Pericardium fibroblast (primary cell): Measurements from ENCODE around the gene SNAPC2. TPM values are rescaled to one million over a fixed set of nuclear protein-coding genes. Genes with fewer than 3 reads are reported as not detected.

Source experiments
- total RNA-seq: library from RNA; depleted of rRNA; stranded (reverse); fragments of >200 nt; gene quantifications from 2 replicates; pipeline ENCODE4 v1.2.3, GENCODE V29; 2015

Gene SNAPC2
- total RNA-seq, result 32.7 and 46.4 TPM in 2 replicates

GRCh38 chr19:7919610-7920518, at the start of gene SNAPC2:
TSS of gene SNAPC2 (plus strand) at chr19:7920338. CDS start at chr19:7920367, 29 bp downstream.

GRCh38 chr19:7874076-7874896, 45.9 kb upstream of the SNAPC2 start, which contains the start of gene PRR36:
TSS of gene PRR36 (minus strand) at chr19:7874390. CDS start at chr19:7873689, 701 bp downstream.

GRCh38 chr19:7888145-7888825, 31.9 kb upstream of the SNAPC2 start, which contains the start of gene LRRC8E:
TSS of gene LRRC8E (plus strand) at chr19:7888510. CDS start at chr19:7895604, 7,094 bp downstream.

GRCh38 chr19:7903244-7904073, 16.7 kb upstream of the SNAPC2 start, which contains the start of gene MAP2K7:
TSS of gene MAP2K7 (plus strand) at chr19:7903877. CDS start at chr19:7903945, 68 bp downstream.

GRCh38 chr19:7914598-7915045, 5.5 kb upstream of the SNAPC2 start, which contains the start of gene TGFBR3L:
TSS of gene TGFBR3L (plus strand) at chr19:7914830.

GRCh38 chr19:7926021-7926726, 6.0 kb downstream of the SNAPC2 start, which contains the start of gene CTXN1:
TSS of gene CTXN1 (minus strand) at chr19:7926135. CDS start at chr19:7925538, 597 bp downstream.

GRCh38 chr19:7943444-7944176, 23.5 kb downstream of the SNAPC2 start, which contains the start of gene TIMM44:
TSS of gene TIMM44 (minus strand) at chr19:7943666. CDS start at chr19:7943651, 15 bp downstream.

Other genes starting within 250 kb of the SNAPC2 start
- not detected in 2 replicates for gene MCEMP1, start 243.2 kb upstream of the SNAPC2 start, total RNA-seq
- gene TRAPPC5, start 239.5 kb upstream of the SNAPC2 start, total RNA-seq, result 125 and 141 TPM in 2 replicates
- not detected in 2 replicates for gene FCER2, start 218.2 kb upstream of the SNAPC2 start, total RNA-seq
- not detected in 2 replicates for gene CLEC4G, start 188.2 kb upstream of the SNAPC2 start, total RNA-seq
- gene CD209, start 172.8 kb upstream of the SNAPC2 start, total RNA-seq, result not detected in 2 replicates
- gene CLEC4M, start 157.1 kb upstream of the SNAPC2 start, total RNA-seq, result not detected in 2 replicates
- gene EVI5L, start 90.1 kb upstream of the SNAPC2 start, total RNA-seq, result 15.0 and 16.5 TPM in 2 replicates
- gene PRR36, start 45.9 kb upstream of the SNAPC2 start, total RNA-seq, result not detected in 2 replicates
- 3.1 and 3.9 TPM in 2 replicates for gene LRRC8E, start 31.8 kb upstream of the SNAPC2 start, total RNA-seq
- gene MAP2K7, start 16.5 kb upstream of the SNAPC2 start, total RNA-seq, result 9.5 and 18.7 TPM in 2 replicates
- gene TGFBR3L, start 5.5 kb upstream of the SNAPC2 start, total RNA-seq, result not detected in 2 replicates
- gene CTXN1, start 5.8 kb downstream of the SNAPC2 start, total RNA-seq, result 4.1 and 4.4 TPM in 2 replicates
- 71.1 and 74.3 TPM in 2 replicates for gene TIMM44, start 23.3 kb downstream of the SNAPC2 start, total RNA-seq
- 23.1 and 23.2 TPM in 2 replicates for gene ELAVL1, start 85.3 kb downstream of the SNAPC2 start, total RNA-seq
- not detected in 2 replicates for gene CCL25, start 132.4 kb downstream of the SNAPC2 start, total RNA-seq
- gene FBN3, start 229.3 kb downstream of the SNAPC2 start, total RNA-seq, result not detected in 2 replicates